ENCODE measurements around the gene PPOX. TPM values are rescaled to one million over a fixed set of nuclear protein-coding genes. Genes with fewer than 3 reads are reported as not detected.

The PPOX gene
- total RNA-seq, 4 donors from 2014 or later = 2.8 to 19.2 (median 11.8) TPM

DNA sequence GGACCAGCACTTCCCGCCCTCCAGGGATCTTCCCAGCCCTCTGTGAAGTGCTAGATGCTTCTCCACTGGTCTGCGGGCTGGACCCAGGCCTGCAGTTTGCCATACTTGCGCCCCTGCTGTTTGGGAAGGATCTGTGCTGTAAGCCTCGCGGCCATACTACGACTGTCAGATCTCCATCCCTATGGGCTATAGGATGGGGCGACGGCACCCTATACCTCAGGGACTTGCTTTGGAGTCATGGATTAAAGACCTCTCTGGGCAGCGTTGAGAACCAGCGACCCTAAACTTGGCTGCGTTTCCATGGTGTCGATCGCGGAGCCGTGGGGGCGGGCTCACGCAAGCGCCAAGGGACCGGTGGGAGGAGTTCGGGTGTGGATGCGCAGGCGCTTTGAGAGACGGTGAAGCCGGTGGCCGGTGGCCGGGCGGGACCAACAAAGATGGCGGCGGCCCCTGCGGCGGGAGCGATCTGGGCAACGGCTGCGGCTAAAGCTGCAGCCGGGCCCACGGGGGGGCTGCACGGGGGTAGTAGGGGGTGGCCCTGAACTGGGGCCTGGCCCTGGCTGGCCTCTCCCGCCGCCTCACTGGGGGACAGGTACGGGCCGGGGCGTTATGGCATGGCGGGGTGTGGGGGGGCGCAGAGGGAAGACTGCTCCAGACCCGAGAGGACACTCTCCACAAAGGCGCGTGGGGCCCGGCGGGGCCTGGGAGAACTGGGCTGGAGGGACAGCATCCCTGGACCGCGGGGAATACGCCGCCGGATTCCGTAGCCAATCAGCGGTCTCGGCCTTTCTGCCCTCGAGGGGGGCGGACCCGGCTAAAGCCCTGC lies 6.9 kb upstream of the PPOX start, which contains the start of gene USP21:
USP21 (plus strand) TSS at position 414 of the 826 bp plus-strand sequence. CDS start 1,141 bp downstream, outside the sequence.
- peak; percentile 94 for DNase-seq
- intact Hi-C loops (cut with DNase I; ENCODE audit: low total_unique reads) (no loop called here), in situ Hi-C loops (cut with MboI; ENCODE audit: low pct_ligation_motif_present in 1 of 4, low pct_unique_long_range_greater_than_20kb in 1 of 4, low sequenced_read_pairs in 3 of 4) (no loop called here)
- TF ChIP-seq POLR2A (IDR thresholded peaks at IDR 0.05) (peak; percentile 73), EP300 (IDR thresholded peaks at IDR 0.05; ENCODE audit: low read depth) (no peak), POLR2AphosphoS5 (IDR thresholded peaks at IDR 0.05) (peak in 2 of 3 donors; percentile 76 to 80)
- TF ChIP-seq, protein P1, sequence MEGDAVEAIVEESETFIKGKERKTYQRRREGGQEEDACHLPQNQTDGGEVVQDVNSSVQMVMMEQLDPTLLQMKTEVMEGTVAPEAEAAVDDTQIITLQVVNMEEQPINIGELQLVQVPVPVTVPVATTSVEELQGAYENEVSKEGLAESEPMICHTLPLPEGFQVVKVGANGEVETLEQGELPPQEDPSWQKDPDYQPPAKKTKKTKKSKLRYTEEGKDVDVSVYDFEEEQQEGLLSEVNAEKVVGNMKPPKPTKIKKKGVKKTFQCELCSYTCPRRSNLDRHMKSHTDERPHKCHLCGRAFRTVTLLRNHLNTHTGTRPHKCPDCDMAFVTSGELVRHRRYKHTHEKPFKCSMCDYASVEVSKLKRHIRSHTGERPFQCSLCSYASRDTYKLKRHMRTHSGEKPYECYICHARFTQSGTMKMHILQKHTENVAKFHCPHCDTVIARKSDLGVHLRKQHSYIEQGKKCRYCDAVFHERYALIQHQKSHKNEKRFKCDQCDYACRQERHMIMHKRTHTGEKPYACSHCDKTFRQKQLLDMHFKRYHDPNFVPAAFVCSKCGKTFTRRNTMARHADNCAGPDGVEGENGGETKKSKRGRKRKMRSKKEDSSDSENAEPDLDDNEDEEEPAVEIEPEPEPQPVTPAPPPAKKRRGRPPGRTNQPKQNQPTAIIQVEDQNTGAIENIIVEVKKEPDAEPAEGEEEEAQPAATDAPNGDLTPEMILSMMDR (IDR thresholded peaks at IDR 0.05) = peak in 4 of 5 experiments; percentile 20 to 60 (median 42)
- Histone ChIP-seq H3K27ac (peak within 1 kb of the TSS; percentile 89 to 93 (median 90)), H3K27me3 (no peaks in the 10 kb centered on the region), H3K36me3 (no peaks in the 10 kb centered on the region), H3K4me3 (peak within 1 kb of the TSS; percentile 70 to 88 (median 80)), H3K9me3 (no peaks in the 10 kb centered on the region), H3K4me1 (peaks cover 4 to 38% (median 28%) of the 10 kb centered on the region in 4 donors)
- 1% methylated on average over 49 of the region's 60 CpGs; no CpG with 5 or more reads in 1 of the 2 donors for WGBS, 2 donors (ENCODE audit: low coverage in 1 of 2)

DNA sequence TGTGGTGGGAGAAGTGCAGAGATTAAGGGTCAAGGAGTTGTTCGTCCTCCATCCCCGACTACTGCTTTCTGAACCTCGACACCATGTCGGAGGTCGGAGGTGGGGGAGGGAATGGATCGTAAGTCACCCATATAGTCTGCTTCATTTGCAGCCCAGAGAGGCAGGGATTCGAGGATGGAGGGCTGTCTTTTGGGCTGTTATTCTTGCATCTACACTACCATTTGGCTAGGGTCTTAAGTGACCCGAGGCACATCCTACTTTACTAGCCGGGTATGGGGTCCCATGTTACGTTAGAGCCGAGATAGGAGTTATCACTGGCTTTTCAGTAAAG lies 6.3 kb upstream of the PPOX start:
- Histone ChIP-seq H3K36me3 (no peaks in the 10 kb centered on the region), H3K9me3 (no peaks in the 10 kb centered on the region), H3K4me3 (peak overlapping the region; percentile 70 to 88 (median 80)), H3K27me3 (no peaks in the 10 kb centered on the region), H3K4me1 (peaks cover 4 to 33% (median 23%) of the 10 kb centered on the region in 4 donors), H3K27ac (peak overlapping the region; percentile 89 to 93 (median 90))
- in situ Hi-C loops (cut with MboI; ENCODE audit: low pct_ligation_motif_present in 1 of 4, low pct_unique_long_range_greater_than_20kb in 1 of 4, low sequenced_read_pairs in 3 of 4) (no loop called here), intact Hi-C loops (cut with DNase I; ENCODE audit: low total_unique reads) (no loop called here)
- WGBS, 2 donors (ENCODE audit: low coverage in 1 of 2) = 7% methylated on average over 11 of the region's 11 CpGs; no CpG with 5 or more reads in 1 of the 2 donors
- DNase-seq = no peak
- TF ChIP-seq POLR2A (IDR thresholded peaks at IDR 0.05) = no peak
- no peak for TF ChIP-seq EP300 (IDR thresholded peaks at IDR 0.05; ENCODE audit: low read depth)
- TF ChIP-seq POLR2AphosphoS5 (IDR thresholded peaks at IDR 0.05) = no peak
- TF ChIP-seq, protein P1 (IDR thresholded peaks at IDR 0.05) = no peak

DNA sequence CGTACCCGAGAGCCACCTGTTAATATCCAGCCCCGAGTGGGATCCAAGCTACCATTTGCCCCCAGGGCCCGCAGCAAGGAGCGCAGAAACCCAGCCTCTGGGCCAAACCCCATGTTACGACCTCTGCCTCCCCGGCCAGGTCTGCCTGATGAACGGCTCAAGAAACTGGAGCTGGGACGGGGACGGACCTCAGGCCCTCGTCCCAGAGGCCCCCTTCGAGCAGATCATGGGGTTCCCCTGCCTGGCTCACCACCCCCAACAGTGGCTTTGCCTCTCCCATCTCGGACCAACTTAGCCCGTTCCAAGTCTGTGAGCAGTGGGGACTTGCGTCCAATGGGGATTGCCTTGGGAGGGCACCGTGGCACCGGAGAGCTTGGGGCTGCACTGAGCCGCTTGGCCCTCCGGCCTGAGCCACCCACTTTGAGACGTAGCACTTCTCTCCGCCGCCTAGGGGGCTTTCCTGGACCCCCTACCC lies 5.5 kb upstream of the PPOX start:
- peaks cover 11 to 33% (median 26%) of the 10 kb centered on the region in 4 donors for H3K4me1 ChIP-seq
- H3K27ac ChIP-seq = no peak overlapping the region
- in situ Hi-C loops (cut with MboI; ENCODE audit: low pct_ligation_motif_present in 1 of 4, low pct_unique_long_range_greater_than_20kb in 1 of 4, low sequenced_read_pairs in 3 of 4) (no loop called here), intact Hi-C loops (cut with DNase I; ENCODE audit: low total_unique reads) (no loop called here)
- no peak overlapping the region for H3K4me3 ChIP-seq
- H3K36me3 ChIP-seq = no peaks in the 10 kb centered on the region
- no peaks in the 10 kb centered on the region for H3K9me3 ChIP-seq
- TF ChIP-seq POLR2A (IDR thresholded peaks at IDR 0.05) (no peak), EP300 (IDR thresholded peaks at IDR 0.05; ENCODE audit: low read depth) (no peak), POLR2AphosphoS5 (IDR thresholded peaks at IDR 0.05) (no peak)
- TF ChIP-seq, protein P1 (IDR thresholded peaks at IDR 0.05) = no peak
- WGBS, 2 donors (ENCODE audit: low coverage in 1 of 2) = 80 to 92% methylated on average over 1 to 20 of the region's 22 CpGs
- no peaks in the 10 kb centered on the region for H3K27me3 ChIP-seq
- no peak for DNase-seq

DNA sequence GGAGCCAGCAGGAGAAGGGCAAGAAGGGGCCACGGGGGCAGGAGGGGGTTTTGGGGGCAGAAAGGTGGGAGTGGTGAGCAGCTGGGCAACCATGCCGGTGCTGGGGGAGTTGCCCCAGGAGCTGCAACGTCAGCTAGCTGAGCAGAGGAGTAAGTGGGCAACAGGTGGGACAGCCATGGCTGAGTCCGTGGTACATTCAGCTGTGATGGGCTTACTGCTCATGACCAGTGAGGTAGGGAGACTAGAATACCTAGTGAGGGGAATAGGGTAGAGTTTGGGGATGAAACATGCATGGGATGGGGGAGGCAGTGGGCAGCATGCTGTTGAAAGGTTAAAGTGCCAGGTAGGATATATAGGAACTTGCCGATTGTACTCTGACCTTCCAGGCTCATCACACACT lies 4.6 kb upstream of the PPOX start:
- H3K9me3 ChIP-seq = no peaks in the 10 kb centered on the region
- H3K36me3 ChIP-seq = no peaks in the 10 kb centered on the region
- H3K27ac ChIP-seq = no peak overlapping the region
- WGBS, 2 donors (ENCODE audit: low coverage in 1 of 2) = 79 to 84% methylated on average over 4 to 5 of the region's 5 CpGs
- in situ Hi-C loops (cut with MboI; ENCODE audit: low pct_ligation_motif_present in 1 of 4, low pct_unique_long_range_greater_than_20kb in 1 of 4, low sequenced_read_pairs in 3 of 4) = no loop called here
- intact Hi-C loops (cut with DNase I; ENCODE audit: low total_unique reads) = no loop called here
- H3K4me1 ChIP-seq = peaks cover 11 to 33% (median 26%) of the 10 kb centered on the region in 4 donors
- DNase-seq = no peak
- H3K4me3 ChIP-seq = no peak overlapping the region
- no peaks in the 10 kb centered on the region for H3K27me3 ChIP-seq
- TF ChIP-seq, protein P1 (IDR thresholded peaks at IDR 0.05) = no peak
- TF ChIP-seq POLR2A (IDR thresholded peaks at IDR 0.05) (no peak), POLR2AphosphoS5 (IDR thresholded peaks at IDR 0.05) (no peak), EP300 (IDR thresholded peaks at IDR 0.05; ENCODE audit: low read depth) (no peak)
